Measurements from ENCODE around the gene C1QL1.

C1QL1 gene

GRCh38 chr17:44912763-44913544 lies 55.1 kb downstream of the C1QL1 start:
- no peak for DNase-seq

GRCh38 chr17:44911133-44912001 lies 56.7 kb downstream of the C1QL1 start:
- peak; percentile 25 for DNase-seq

- DNase-seq = no peak
These were observed 57.6 kb downstream of the C1QL1 start for GRCh38 chr17:44910231-44911106.
